Left ventricle myocardium inferior (tissue), 1 donor: ENCODE results near the gene TMEM38A. TPM values are rescaled to one million over a fixed set of nuclear protein-coding genes. Genes with fewer than 3 reads are reported as not detected.
"Not testable (repeated sequence)": the region's sequence is repeated elsewhere in the genome, so short reads cannot be mapped to it uniquely, and the experiment has no call there.

Experiments
- DNase-seq: peaks from one replicate; pipeline ENCODE4 v3.0.0-alpha.2; 2020
- H3K27ac ChIP-seq: fragments of 200-600 bp; replicated peaks from 2 replicates; pipeline ENCODE4 v1.8.0; 2021
- H3K27me3 ChIP-seq: fragments of 200-600 bp; 2 replicates; pipeline ENCODE4 v1.8.0; 2021; ENCODE audit warnings: low read depth
- H3K36me3 ChIP-seq: fragments of 200-600 bp; 2 replicates; pipeline ENCODE4 v1.8.0; 2021
- H3K4me1 ChIP-seq: fragments of 200-600 bp; 2 replicates; pipeline ENCODE4 v1.8.0; 2021
- H3K4me3 ChIP-seq: fragments of 200-600 bp; 2 replicates; pipeline ENCODE4 v1.8.0; 2021; ENCODE audit warnings: mild to moderate bottlenecking, moderate library complexity
- H3K9me3 ChIP-seq: fragments of 200-600 bp; replicated peaks from 2 replicates; pipeline ENCODE4 v1.8.0; 2021
- intact Hi-C: fragments of 100-400 bp; cut with micrococcal nuclease; formaldehyde crosslinking; loops from one replicate; pipeline ENCODE4 v1.11.0; 2022
- total RNA-seq: library from RNA; stranded (reverse); fragmentation: NEBNext Ultra II Directional; extraction: Animal tissue kit (Norgen Biotek cat#: 25700); gene quantifications from one replicate; pipeline ENCODE4 v1.2.1, GENCODE V29; 2021
- TF ChIP-seq, protein P1 (sequence below): fragments of 200-600 bp; IDR thresholded peaks from 2 replicates; pipeline ENCODE4 v1.8.0; 2021; ENCODE audit warnings: antibody characterized with exemption, mild to moderate bottlenecking, borderline replicate concordance
- donor health status: DM: no; HTN: yes; CAD: no; lungs with severe emphysema.

TMEM38A gene
- total RNA-seq, 1 donor from 2014 or later = 44.6 TPM

DNA sequence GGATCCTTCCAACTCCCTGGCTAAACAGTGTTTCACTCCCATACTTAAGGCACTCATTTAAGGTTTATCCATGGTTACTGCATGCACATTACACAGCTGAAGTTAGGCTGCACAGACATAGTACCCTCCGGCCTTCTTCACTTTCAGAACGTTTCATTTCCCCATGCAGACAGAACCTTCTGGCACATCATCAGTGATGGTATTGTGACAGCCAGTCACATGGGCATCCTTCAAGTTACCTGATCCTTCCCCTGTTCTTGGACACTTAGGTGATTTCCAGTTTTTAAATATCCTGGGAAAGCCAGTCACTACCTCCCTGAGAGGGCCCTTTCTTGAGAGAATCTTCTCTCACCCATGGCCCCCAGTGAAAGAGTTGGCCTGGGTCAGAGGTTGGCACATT, 10.1 kb upstream of the TMEM38A start:
- Histone ChIP-seq H3K27ac (no peak overlapping the region), H3K36me3 (peaks cover 72% of the 10 kb centered on the region), H3K4me1 (peaks cover 20% of the 10 kb centered on the region), H3K9me3 (no peaks in the 10 kb centered on the region), H3K27me3 (no peaks in the 10 kb centered on the region), H3K4me3 (no peak overlapping the region)
- DNase-seq = no peak
- intact Hi-C loops = no loop called here
- TF ChIP-seq, protein P1, sequence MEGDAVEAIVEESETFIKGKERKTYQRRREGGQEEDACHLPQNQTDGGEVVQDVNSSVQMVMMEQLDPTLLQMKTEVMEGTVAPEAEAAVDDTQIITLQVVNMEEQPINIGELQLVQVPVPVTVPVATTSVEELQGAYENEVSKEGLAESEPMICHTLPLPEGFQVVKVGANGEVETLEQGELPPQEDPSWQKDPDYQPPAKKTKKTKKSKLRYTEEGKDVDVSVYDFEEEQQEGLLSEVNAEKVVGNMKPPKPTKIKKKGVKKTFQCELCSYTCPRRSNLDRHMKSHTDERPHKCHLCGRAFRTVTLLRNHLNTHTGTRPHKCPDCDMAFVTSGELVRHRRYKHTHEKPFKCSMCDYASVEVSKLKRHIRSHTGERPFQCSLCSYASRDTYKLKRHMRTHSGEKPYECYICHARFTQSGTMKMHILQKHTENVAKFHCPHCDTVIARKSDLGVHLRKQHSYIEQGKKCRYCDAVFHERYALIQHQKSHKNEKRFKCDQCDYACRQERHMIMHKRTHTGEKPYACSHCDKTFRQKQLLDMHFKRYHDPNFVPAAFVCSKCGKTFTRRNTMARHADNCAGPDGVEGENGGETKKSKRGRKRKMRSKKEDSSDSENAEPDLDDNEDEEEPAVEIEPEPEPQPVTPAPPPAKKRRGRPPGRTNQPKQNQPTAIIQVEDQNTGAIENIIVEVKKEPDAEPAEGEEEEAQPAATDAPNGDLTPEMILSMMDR = no peak

DNA sequence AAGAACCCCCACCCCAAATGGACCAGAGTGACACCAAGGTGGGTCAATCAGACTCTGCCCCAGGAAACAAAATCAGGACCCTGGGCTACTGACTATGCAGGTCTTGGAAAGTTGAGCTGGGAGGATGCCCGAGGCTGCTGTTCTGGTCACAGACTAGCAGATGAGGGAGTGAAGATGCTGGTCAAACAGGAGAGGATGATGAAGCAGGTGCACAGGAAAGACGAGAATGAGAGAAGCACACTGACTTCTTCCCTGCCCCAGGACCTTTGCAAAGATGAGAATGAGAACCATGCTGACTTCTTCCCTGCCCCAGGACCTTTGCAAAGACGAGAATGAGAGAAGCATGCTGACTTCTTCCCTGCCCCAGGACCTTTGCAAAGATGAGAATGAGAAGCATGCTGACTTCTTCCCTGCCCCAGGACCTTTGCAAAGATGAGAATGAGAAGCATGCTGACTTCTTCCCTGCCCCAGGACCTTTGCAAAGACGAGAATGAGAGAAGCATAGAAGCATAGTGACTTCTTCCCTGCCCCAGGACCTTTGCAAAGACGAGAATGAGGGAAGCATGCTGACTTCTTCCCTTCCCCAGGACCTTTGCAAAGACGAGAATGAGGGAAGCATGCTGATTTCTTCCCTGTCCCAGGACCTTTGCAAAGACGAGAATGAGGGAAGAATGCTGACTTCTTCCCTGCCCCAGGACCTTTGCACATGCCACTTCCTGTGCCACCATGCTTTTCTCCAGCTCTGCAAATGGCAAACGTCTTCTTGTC, 9.3 kb upstream of the TMEM38A start:
- peaks cover 71% of the 10 kb centered on the region for H3K36me3 ChIP-seq
- DNase-seq, H3K27ac ChIP-seq, H3K27me3 ChIP-seq, H3K9me3 ChIP-seq, H3K4me3 ChIP-seq, intact Hi-C loops: not testable (repeated sequence)
- peaks cover 20% of the 10 kb centered on the region for H3K4me1 ChIP-seq

DNA sequence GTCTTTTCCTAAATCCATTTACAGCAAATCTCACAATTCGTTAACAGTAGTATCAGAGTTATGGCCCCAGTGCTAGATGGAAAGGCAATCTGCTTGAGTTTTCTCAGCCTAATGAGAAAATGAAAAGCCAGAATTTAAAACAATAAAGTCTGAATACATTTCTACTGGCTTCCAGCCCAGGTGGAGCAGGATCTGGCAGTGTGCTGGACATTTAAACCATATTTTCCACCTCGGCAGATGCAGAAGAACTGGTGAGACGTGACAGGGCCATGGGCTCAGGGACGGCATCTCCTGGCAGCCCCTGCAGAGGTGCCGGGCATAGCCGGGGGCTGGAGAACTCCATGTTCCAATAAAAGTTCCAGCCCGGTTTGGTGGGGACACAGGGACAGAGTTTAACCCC, 8.1 kb upstream of the TMEM38A start:
- Histone ChIP-seq H3K27ac (no peak overlapping the region), H3K9me3 (no peaks in the 10 kb centered on the region), H3K27me3 (no peaks in the 10 kb centered on the region), H3K36me3 (peaks cover 71% of the 10 kb centered on the region), H3K4me1 (peaks cover 33% of the 10 kb centered on the region), H3K4me3 (no peak overlapping the region)
- intact Hi-C loops = no loop called here
- no peak for DNase-seq
- TF ChIP-seq, protein P1 = no peak

DNA sequence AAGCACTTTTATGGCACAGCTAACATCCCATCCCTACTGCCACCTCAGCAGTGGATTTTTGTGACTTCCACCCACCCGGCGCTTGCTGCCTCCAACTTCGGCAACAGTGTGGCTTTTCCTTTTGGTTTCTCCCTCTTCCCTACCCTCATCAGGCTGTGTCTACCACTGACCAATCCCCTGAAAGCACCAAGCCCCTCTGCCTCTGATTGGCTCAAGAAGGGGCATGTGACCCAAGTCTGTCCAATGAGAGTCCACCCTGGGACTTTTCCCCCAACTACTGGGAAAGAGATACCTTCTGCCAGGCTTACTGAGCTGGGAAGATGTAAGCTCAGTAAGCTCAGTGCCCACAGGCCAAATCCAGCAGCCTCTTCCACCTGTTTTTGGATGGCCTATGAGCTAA, 6.8 kb upstream of the TMEM38A start:
- no peak overlapping the region for H3K27ac ChIP-seq
- H3K4me1 ChIP-seq = peaks cover 46% of the 10 kb centered on the region
- H3K4me3 ChIP-seq = no peak overlapping the region
- peaks cover 81% of the 10 kb centered on the region for H3K36me3 ChIP-seq
- no peaks in the 10 kb centered on the region for H3K9me3 ChIP-seq
- DNase-seq = no peak
- intact Hi-C loops = no loop called here
- TF ChIP-seq, protein P1 = no peak
- no peaks in the 10 kb centered on the region for H3K27me3 ChIP-seq

DNA sequence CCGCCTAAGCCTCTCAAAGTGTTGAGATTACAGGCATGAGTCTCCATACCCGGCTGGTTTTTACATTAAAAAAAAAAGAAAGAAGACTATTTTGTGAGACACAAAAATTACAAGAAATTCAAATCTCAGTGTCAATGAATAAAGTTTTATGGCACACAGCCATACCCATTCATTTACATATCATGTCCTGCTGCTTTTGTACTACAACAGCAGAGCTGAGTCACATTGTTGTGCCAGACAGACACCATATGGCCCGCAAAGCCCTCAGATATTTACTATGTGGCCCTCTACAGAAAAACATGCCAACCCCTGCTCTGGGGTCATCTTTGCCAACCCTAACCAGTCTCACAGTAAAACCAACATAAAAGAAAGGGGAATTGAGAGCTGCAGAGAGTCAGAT, 6.3 kb upstream of the TMEM38A start:
- Histone ChIP-seq H3K27ac (no peak overlapping the region), H3K9me3 (no peaks in the 10 kb centered on the region), H3K4me3 (no peak overlapping the region), H3K4me1 (peaks cover 47% of the 10 kb centered on the region), H3K27me3 (no peaks in the 10 kb centered on the region), H3K36me3 (peaks cover 81% of the 10 kb centered on the region)
- no peak for DNase-seq
- intact Hi-C loops = no loop called here
- TF ChIP-seq, protein P1 = no peak

DNA sequence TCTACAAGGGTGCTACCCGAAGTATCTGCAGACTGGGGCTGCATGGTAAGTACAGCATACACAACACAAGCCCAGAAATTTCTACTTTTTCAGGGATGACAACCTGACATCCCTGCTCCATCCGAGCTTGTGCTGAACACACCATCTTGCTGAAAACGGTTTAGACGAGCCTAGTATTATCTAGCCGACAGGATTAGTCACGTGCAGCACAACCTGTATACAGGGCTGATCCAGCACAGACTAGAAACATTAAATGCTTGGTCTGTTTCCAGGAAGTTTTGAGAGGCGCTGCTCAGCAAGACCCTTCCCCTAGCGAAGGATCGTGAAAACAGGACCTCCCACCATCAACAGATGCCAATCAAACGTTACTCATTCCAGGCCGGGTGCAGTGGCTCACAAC, 5.2 kb upstream of the TMEM38A start:
- Histone ChIP-seq H3K36me3 (peaks cover 78% of the 10 kb centered on the region), H3K4me1 (peaks cover 47% of the 10 kb centered on the region), H3K27me3 (no peaks in the 10 kb centered on the region), H3K9me3 (no peaks in the 10 kb centered on the region), H3K4me3 (no peak overlapping the region), H3K27ac (no peak overlapping the region)
- DNase-seq = no peak
- intact Hi-C loops = no loop called here
- TF ChIP-seq, protein P1 = no peak
